Bronchial epithelial cell (primary cell): ENCODE data around the gene KIAA0930. TPM values are rescaled to one million over a fixed set of nuclear protein-coding genes. Genes with fewer than 3 reads are reported as not detected.

Source experiments
- DNase-seq: peaks from one replicate; pipeline ENCODE4 v3.0.0-alpha.2; 2010; ENCODE audit warnings: low read depth
- FAIRE-seq: peaks from 2 replicates; lab custom pipeline; 2011; peaks lifted over from hg19 to GRCh38; lab: Jason Lieb, UNC
- H3K27me3 ChIP-seq: 2 replicates; pipeline ENCODE4 v1.5.1; 2011; ENCODE audit warnings: low read length; ENCODE audit not compliant: control insufficient read depth, insufficient read depth
- H3K36me3 ChIP-seq: 2 replicates; pipeline ENCODE4 v1.5.1; 2011; ENCODE audit warnings: low read length; ENCODE audit not compliant: control insufficient read depth, insufficient read depth
- H3K4me3 ChIP-seq: 2 replicates; pipeline ENCODE4 v1.5.1; 2011; ENCODE audit warnings: mild to moderate bottlenecking, low read depth, low read length, control low read depth
- CTCF ChIP-seq: IDR thresholded peaks from 2 replicates; pipeline ENCODE4 v1.5.1; 2011; ENCODE audit warnings: mild to moderate bottlenecking, moderate library complexity, low read length, control low read depth, inconsistent platforms; ENCODE audit not compliant: insufficient read depth, severe bottlenecking
- total RNA-seq: library from RNA; depleted of rRNA; stranded (reverse); fragments of >200 nt; gene quantifications from 2 replicates; pipeline ENCODE4 v1.2.1, GENCODE V29; 2014

Gene KIAA0930
- total RNA-seq, 1 donor from 2014 or later: 78.5 TPM

GRCh38 chr22:45228401-45228754, 12.3 kb downstream of the KIAA0930 start:
- H3K4me3 ChIP-seq: no peak overlapping the region
- H3K36me3 ChIP-seq: peaks cover 14% of the 10 kb centered on the region
- H3K27me3 ChIP-seq: no peaks in the 10 kb centered on the region
- TF ChIP-seq CTCF: no peak
- DNase-seq (no peak), FAIRE-seq (no peak)

GRCh38 chr22:45227645-45228400, 12.9 kb downstream of the KIAA0930 start:
- H3K27me3 ChIP-seq: no peaks in the 10 kb centered on the region
- DNase-seq: no peak
- peak; percentile 92 for FAIRE-seq
- peaks cover 12% of the 10 kb centered on the region for H3K36me3 ChIP-seq
- no peak for TF ChIP-seq CTCF
- no peak overlapping the region for H3K4me3 ChIP-seq

GRCh38 chr22:45226503-45227186, 14.0 kb downstream of the KIAA0930 start:
- FAIRE-seq: no peak
- Histone ChIP-seq H3K4me3 (no peak overlapping the region), H3K27me3 (no peaks in the 10 kb centered on the region), H3K36me3 (peaks cover 12% of the 10 kb centered on the region)
- TF ChIP-seq CTCF: no peak
- peak; percentile 54 for DNase-seq

GRCh38 chr22:45225732-45226502, 14.8 kb downstream of the KIAA0930 start:
- Histone ChIP-seq H3K27me3 (no peaks in the 10 kb centered on the region), H3K4me3 (no peak overlapping the region), H3K36me3 (peaks cover 12% of the 10 kb centered on the region)
- FAIRE-seq (peak; percentile 55), DNase-seq (peak; percentile 76)
- no peak for TF ChIP-seq CTCF

GRCh38 chr22:45224988-45225731, 15.5 kb downstream of the KIAA0930 start:
- H3K27me3 ChIP-seq: no peaks in the 10 kb centered on the region
- no peak for TF ChIP-seq CTCF
- no peak for FAIRE-seq
- peaks cover 14% of the 10 kb centered on the region for H3K36me3 ChIP-seq
- DNase-seq: no peak
- H3K4me3 ChIP-seq: no peak overlapping the region
